B cell (primary cell): Measurements from ENCODE around the gene UGT1A6. TPM values are rescaled to one million over a fixed set of nuclear protein-coding genes. Genes with fewer than 3 reads are reported as not detected.

Experiments used
- ATAC-seq: fragments of 200-7000 bp; cut with Tn5 transposase; one replicate; pipeline ENCODE4 v1.10.0; 2021; ENCODE audit warnings: low read depth, mild to moderate bottlenecking, moderate number of reproducible peaks, moderate library complexity
- CTCF ChIA-PET: fragments of 350-600 bp; sonication (Branson Sonifier 250); formaldehyde crosslinking; loops from one replicate; lab custom pipeline; 2021; ENCODE audit warnings: antibody characterized with exemption, inconsistent platforms; lab: Charles Lee
- POLR2A ChIA-PET: fragments of 350-600 bp; sonication (Branson Sonifier 250); formaldehyde crosslinking; loops from one replicate; lab custom pipeline; 2021; ENCODE audit warnings: antibody characterized with exemption; lab: Charles Lee
- DNase-seq: peaks from one replicate; pipeline ENCODE4 v3.0.0; 2013
- H2AFZ ChIP-seq: 2 replicates; pipeline ENCODE4 v1.6.1; 2012; ENCODE audit warnings: mild to moderate bottlenecking, low read depth, low read length; ENCODE audit not compliant: insufficient read depth, poor library complexity, severe bottlenecking
- H3K27ac ChIP-seq, 2 donors: 1 replicate in 1 of 2; 2 replicates in 1 of 2; pipeline ENCODE4 v1.5.1; 2012 to 2013; ENCODE audit warnings: low read length in 2 of 2, mild to moderate bottlenecking in 2 of 2, moderate library complexity in 1 of 2
- H3K27me3 ChIP-seq, 4 experiments: fragments of 200-600 bp in 1 of 4; sonication (generic) in 1 of 4; replicated peaks in 1 of 4; 1 replicate in 2 of 4; 2 replicates in 2 of 4; pipeline versions ENCODE4 v1.6.1 to v1.7.0; 2013 to 2016; ENCODE audit warnings: low read length in 3 of 4, mild to moderate bottlenecking in 2 of 4, mixed read lengths in 1 of 4, moderate library complexity in 1 of 4; ENCODE audit not compliant: insufficient read depth in 4 of 4, control insufficient read depth in 3 of 4; ENCODE audit errors: control extremely low read depth in 1 of 4
- H3K36me3 ChIP-seq, 2 experiments: replicated peaks in 1 of 2; 1 replicate in 1 of 2; 2 replicates in 1 of 2; pipeline versions ENCODE4 v1.6.1 to v1.7.1; 2013; ENCODE audit warnings: low read length in 1 of 2; ENCODE audit not compliant: insufficient read depth in 2 of 2, control insufficient read depth in 1 of 2; ENCODE audit errors: control extremely low read depth in 1 of 2, extremely low read depth in 1 of 2
- H3K4me1 ChIP-seq, 2 donors: fragments of 200-600 bp in 1 of 2; sonication (generic) in 1 of 2; 1 replicate in 1 of 2; 2 replicates in 1 of 2; pipeline versions ENCODE4 v1.5.1 to v1.6.1; 2013 to 2017; ENCODE audit warnings: low read length in 2 of 2; ENCODE audit not compliant: control insufficient read depth in 2 of 2, insufficient read depth in 2 of 2
- H3K4me2 ChIP-seq: replicated peaks from 2 replicates; pipeline ENCODE3; 2012; ENCODE audit warnings: mild to moderate bottlenecking, low read depth, low read length; ENCODE audit not compliant: poor library complexity, severe bottlenecking
- H3K4me3 ChIP-seq, 5 experiments: fragments of 200-600 bp in 1 of 5; sonication (generic) in 1 of 5; 1 replicate in 3 of 5; 2 replicates in 2 of 5; pipeline versions ENCODE4 v1.5.1 to v1.7.0; 2011 to 2016; ENCODE audit warnings: low read length in 4 of 5, mild to moderate bottlenecking in 4 of 5, low read depth in 2 of 5, control low read depth in 1 of 5, moderate library complexity in 1 of 5; ENCODE audit not compliant: insufficient read depth in 1 of 5; ENCODE audit errors: control extremely low read depth in 1 of 5, extremely low read depth in 1 of 5
- H3K79me2 ChIP-seq: fragments of 200-600 bp; sonication (generic); one replicate; pipeline ENCODE4 v1.6.0; 2016; ENCODE audit warnings: low read length; ENCODE audit not compliant: control insufficient read depth, insufficient read depth
- H3K9ac ChIP-seq: fragments of 200-600 bp; sonication (generic); 2 replicates; pipeline ENCODE4 v1.6.1; 2017; ENCODE audit warnings: mild to moderate bottlenecking, low read length, moderate library complexity
- H3K9me3 ChIP-seq, 3 donors: one replicate each; pipeline versions ENCODE4 v1.6.1 to v1.7.1; 2013; ENCODE audit warnings: low read length in 2 of 3; ENCODE audit not compliant: control insufficient read depth in 2 of 3, insufficient read depth in 1 of 3; ENCODE audit errors: control extremely low read depth in 1 of 3
- H4K20me1 ChIP-seq: 2 replicates; pipeline ENCODE4 v1.6.0; 2012; ENCODE audit warnings: mild to moderate bottlenecking, low read length; ENCODE audit not compliant: insufficient read depth, control insufficient read depth, poor library complexity, severe bottlenecking
- H3K27ac Mint-ChIP-seq: one replicate; pipeline ENCODE4 v1.8.0; 2021; ENCODE audit warnings: mixed read lengths
- H3K27me3 Mint-ChIP-seq: one replicate; pipeline ENCODE4 v1.8.0; 2021; ENCODE audit warnings: mixed read lengths
- H3K4me1 Mint-ChIP-seq: one replicate; pipeline ENCODE4 v1.8.0; 2021; ENCODE audit warnings: mixed read lengths
- H3K4me3 Mint-ChIP-seq: one replicate; pipeline ENCODE4 v1.8.0; 2021; ENCODE audit warnings: mixed read lengths
- H3K9me3 Mint-ChIP-seq: one replicate; pipeline ENCODE4 v1.8.0; 2022; ENCODE audit warnings: mixed read lengths; ENCODE audit not compliant: insufficient read depth
- CTCF ChIP-seq: fragments of 200-600 bp; IDR thresholded peaks from one replicate; pipeline ENCODE4 v1.8.0; 2022; ENCODE audit warnings: antibody characterized with exemption, mild to moderate bottlenecking
- EZH2 ChIP-seq: IDR thresholded peaks from 2 replicates; pipeline ENCODE4 v1.6.1; 2012; ENCODE audit warnings: borderline replicate concordance, low read depth, mild to moderate bottlenecking, moderate library complexity, low read length; ENCODE audit not compliant: insufficient read depth, poor library complexity, severe bottlenecking
- WGBS: methylation state at CpG from one replicate; pipeline ENCODE4 v1.1.5; 2013; ENCODE audit warnings: missing lambda C conversion rate; ENCODE audit not compliant: insufficient coverage; 5-methylcytosine and 5-hydroxymethylcytosine counted together
- intact Hi-C: fragments of 100-400 bp; cut with micrococcal nuclease; formaldehyde crosslinking; loops from one replicate; pipeline ENCODE4 v1.10.0; 2022
- polyA plus RNA-seq: library from polyadenylated mRNA; depleted of rRNA; stranded (reverse); fragments of >200 nt; gene quantifications from 2 replicates; pipeline ENCODE4 v1.2.3, GENCODE V29; 2012
- total RNA-seq, 2 donors: library from RNA; stranded (reverse); fragments of 120-200 nt in 1 of 2; gene quantifications; 1 replicate in 1 of 2; 2 replicates in 1 of 2; pipeline versions ENCODE4 v1.2.3 to v1.2.4, GENCODE V29; 2013 to 2022

Gene UGT1A6
- total and polyA plus RNA-seq, 2 donors (not counting 1 experiment from before 2014, with no cell fraction given) = not detected

DNA sequence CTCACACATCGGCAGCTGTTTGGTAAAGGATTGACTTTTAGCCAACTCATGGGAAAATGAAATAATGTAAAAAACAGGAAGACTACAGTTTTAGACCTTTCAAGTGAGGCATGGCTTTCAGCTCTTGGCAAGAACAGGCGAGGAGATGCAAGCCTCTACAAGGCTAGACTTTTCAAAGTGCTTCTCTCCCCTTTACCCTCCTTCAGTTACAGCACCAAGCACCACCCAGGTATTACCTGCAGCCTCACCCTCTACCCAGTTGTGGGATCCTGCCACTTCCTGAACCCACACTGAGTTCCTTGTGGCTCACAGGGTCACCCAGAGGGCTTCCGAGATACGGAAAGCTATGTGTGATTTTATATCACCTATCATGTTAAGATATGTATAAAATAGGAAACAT is 41.7 kb upstream of the UGT1A6 start:
- Histone ChIP-seq H3K9ac (no peak overlapping the region), H4K20me1 (no peaks in the 10 kb centered on the region), H3K9me3 (peaks cover 0 to 5% (median 5%) of the 10 kb centered on the region in 3 donors), H3K4me2 (no peak overlapping the region), H3K4me3 (no peak overlapping the region), H3K27me3 (peaks cover 0 to 4% (median 1%) of the 10 kb centered on the region in 4 experiments), H3K27ac (no peak overlapping the region), H3K36me3 (no peaks in the 10 kb centered on the region), H2AFZ (no peak overlapping the region), H3K79me2 (no peaks in the 10 kb centered on the region), H3K4me1 (no peaks in the 10 kb centered on the region)
- H3K4me1 Mint-ChIP-seq = no peaks in the 10 kb centered on the region
- no peak for DNase-seq
- intact Hi-C loops = no loop called here
- ATAC-seq = no peak
- no peak for TF ChIP-seq EZH2
- TF ChIP-seq CTCF = no peak
- H3K4me3 Mint-ChIP-seq = no peak overlapping the region
- CTCF ChIA-PET = no interaction called here
- 95% methylated on average over 2 of the region's 4 CpGs for WGBS
- H3K27me3 Mint-ChIP-seq = peaks cover 51% of the 10 kb centered on the region
- H3K27ac Mint-ChIP-seq = no peak overlapping the region
- H3K9me3 Mint-ChIP-seq = peaks cover 10% of the 10 kb centered on the region
- POLR2A ChIA-PET = no interaction called here

- Histone ChIP-seq H3K4me3 (no peak overlapping the region), H3K79me2 (no peaks in the 10 kb centered on the region), H3K27ac (no peak overlapping the region), H3K4me1 (no peaks in the 10 kb centered on the region), H4K20me1 (no peaks in the 10 kb centered on the region), H3K9me3 (peaks cover 0 to 3% (median 3%) of the 10 kb centered on the region in 3 donors), H3K4me2 (no peak overlapping the region), H3K9ac (no peak overlapping the region), H2AFZ (no peak overlapping the region), H3K36me3 (no peaks in the 10 kb centered on the region), H3K27me3 (peaks cover 0 to 4% (median 1%) of the 10 kb centered on the region in 4 experiments)
- TF ChIP-seq EZH2 (no peak), CTCF (no peak)
- intact Hi-C loops = no loop called here
- DNase-seq (no peak), ATAC-seq (no peak)
- Mint-ChIP-seq H3K4me3 (no peak overlapping the region), H3K4me1 (no peaks in the 10 kb centered on the region), H3K27ac (no peak overlapping the region), H3K9me3 (peaks cover 9% of the 10 kb centered on the region), H3K27me3 (peaks cover 49% of the 10 kb centered on the region)
- ChIA-PET POLR2A (no interaction called here), CTCF (no interaction called here)
- WGBS = 100% methylated on average over 2 of the region's 2 CpGs
These were observed 41.3 kb upstream of the UGT1A6 start for GRCh38 chr2:233651430-233651829.
